ENCODE measurements around the gene MAK. TPM values are rescaled to one million over a fixed set of nuclear protein-coding genes. Genes with fewer than 3 reads are reported as not detected.

Gene MAK
- total and polyA plus RNA-seq, 2 of the 13 experiments (the other 11 are each of a cell fraction or from before 2014, with no cell fraction given) = 0.04 TPM; not detected in 1

DNA sequence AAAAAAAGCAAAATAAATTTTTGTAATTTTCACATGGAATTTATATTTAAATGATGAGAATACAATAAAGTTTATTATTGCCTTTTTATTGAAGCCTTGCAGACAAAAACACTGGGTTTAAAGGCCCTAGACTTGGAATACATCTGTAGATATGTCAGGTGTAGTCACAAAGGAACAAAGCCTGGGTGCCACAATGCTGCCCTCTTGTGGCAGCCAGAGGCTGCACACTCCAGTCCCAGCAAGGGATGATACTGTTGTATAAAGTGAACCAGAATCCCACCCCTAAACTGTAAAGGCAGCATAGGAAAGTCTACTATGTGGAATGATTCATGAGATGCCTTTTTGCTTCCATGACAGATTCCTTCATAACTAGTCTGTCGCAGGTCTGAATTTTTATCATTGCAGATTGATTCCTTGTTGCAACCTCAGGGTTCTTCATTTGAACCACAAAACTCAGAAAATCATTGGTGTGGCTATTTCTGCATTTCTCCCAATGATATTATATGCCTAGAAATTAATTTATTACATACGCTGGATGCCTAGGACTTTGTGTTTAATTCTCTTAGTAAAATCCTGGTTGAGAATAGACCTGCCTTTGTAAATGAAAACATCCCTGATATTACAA, 37.0 kb downstream of the MAK start (continued):
- TF ChIP-seq BCL3 (CRISPR knock-in tag; IDR thresholded peaks at IDR 0.05) (no peak), ARNTL (CRISPR knock-in tag; IDR thresholded peaks at IDR 0.05) (no peak), SRSF1 (optimal IDR thresholded peaks at IDR 0.05; ENCODE audit: low read depth, low read length) (no peak), TRIM24 (CRISPR knock-in tag; IDR thresholded peaks at IDR 0.05) (no peak), MTF1 (CRISPR knock-in tag; IDR thresholded peaks at IDR 0.05) (no peak), ZNF318 (CRISPR knock-in tag; IDR thresholded peaks at IDR 0.05) (no peak)
- TF ChIP-seq, protein P1, sequence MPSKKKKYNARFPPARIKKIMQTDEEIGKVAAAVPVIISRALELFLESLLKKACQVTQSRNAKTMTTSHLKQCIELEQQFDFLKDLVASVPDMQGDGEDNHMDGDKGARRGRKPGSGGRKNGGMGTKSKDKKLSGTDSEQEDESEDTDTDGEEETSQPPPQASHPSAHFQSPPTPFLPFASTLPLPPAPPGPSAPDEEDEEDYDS (CRISPR knock-in tag; IDR thresholded peaks at IDR 0.05) = peak; percentile 44; the same call in 1 of the 2 replicates
- TF ChIP-seq, protein P2, sequence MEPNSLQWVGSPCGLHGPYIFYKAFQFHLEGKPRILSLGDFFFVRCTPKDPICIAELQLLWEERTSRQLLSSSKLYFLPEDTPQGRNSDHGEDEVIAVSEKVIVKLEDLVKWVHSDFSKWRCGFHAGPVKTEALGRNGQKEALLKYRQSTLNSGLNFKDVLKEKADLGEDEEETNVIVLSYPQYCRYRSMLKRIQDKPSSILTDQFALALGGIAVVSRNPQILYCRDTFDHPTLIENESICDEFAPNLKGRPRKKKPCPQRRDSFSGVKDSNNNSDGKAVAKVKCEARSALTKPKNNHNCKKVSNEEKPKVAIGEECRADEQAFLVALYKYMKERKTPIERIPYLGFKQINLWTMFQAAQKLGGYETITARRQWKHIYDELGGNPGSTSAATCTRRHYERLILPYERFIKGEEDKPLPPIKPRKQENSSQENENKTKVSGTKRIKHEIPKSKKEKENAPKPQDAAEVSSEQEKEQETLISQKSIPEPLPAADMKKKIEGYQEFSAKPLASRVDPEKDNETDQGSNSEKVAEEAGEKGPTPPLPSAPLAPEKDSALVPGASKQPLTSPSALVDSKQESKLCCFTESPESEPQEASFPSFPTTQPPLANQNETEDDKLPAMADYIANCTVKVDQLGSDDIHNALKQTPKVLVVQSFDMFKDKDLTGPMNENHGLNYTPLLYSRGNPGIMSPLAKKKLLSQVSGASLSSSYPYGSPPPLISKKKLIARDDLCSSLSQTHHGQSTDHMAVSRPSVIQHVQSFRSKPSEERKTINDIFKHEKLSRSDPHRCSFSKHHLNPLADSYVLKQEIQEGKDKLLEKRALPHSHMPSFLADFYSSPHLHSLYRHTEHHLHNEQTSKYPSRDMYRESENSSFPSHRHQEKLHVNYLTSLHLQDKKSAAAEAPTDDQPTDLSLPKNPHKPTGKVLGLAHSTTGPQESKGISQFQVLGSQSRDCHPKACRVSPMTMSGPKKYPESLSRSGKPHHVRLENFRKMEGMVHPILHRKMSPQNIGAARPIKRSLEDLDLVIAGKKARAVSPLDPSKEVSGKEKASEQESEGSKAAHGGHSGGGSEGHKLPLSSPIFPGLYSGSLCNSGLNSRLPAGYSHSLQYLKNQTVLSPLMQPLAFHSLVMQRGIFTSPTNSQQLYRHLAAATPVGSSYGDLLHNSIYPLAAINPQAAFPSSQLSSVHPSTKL (CRISPR knock-in tag; IDR thresholded peaks at IDR 0.05) = no peak; the same call in 1 of the 2 replicates
- TF ChIP-seq, protein P3, sequence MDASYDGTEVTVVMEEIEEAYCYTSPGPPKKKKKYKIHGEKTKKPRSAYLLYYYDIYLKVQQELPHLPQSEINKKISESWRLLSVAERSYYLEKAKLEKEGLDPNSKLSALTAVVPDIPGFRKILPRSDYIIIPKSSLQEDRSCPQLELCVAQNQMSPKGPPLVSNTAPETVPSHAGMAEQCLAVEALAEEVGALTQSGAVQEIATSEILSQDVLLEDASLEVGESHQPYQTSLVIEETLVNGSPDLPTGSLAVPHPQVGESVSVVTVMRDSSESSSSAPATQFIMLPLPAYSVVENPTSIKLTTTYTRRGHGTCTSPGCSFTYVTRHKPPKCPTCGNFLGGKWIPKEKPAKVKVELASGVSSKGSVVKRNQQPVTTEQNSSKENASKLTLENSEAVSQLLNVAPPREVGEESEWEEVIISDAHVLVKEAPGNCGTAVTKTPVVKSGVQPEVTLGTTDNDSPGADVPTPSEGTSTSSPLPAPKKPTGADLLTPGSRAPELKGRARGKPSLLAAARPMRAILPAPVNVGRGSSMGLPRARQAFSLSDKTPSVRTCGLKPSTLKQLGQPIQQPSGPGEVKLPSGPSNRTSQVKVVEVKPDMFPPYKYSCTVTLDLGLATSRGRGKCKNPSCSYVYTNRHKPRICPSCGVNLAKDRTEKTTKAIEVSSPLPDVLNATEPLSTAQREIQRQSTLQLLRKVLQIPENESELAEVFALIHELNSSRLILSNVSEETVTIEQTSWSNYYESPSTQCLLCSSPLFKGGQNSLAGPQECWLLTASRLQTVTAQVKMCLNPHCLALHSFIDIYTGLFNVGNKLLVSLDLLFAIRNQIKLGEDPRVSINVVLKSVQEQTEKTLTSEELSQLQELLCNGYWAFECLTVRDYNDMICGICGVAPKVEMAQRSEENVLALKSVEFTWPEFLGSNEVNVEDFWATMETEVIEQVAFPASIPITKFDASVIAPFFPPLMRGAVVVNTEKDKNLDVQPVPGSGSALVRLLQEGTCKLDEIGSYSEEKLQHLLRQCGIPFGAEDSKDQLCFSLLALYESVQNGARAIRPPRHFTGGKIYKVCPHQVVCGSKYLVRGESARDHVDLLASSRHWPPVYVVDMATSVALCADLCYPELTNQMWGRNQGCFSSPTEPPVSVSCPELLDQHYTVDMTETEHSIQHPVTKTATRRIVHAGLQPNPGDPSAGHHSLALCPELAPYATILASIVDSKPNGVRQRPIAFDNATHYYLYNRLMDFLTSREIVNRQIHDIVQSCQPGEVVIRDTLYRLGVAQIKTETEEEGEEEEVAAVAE (CRISPR knock-in tag; IDR thresholded peaks at IDR 0.05; ENCODE audit: borderline replicate concordance) = no peak; the same call in 1 of the 2 replicates
